Measurements from ENCODE around the gene CDKN1C.

The CDKN1C gene

GRCh38 chr11:2867142-2867541 lies 18.4 kb downstream of the CDKN1C start:
- no peak for DNase-seq

DNA sequence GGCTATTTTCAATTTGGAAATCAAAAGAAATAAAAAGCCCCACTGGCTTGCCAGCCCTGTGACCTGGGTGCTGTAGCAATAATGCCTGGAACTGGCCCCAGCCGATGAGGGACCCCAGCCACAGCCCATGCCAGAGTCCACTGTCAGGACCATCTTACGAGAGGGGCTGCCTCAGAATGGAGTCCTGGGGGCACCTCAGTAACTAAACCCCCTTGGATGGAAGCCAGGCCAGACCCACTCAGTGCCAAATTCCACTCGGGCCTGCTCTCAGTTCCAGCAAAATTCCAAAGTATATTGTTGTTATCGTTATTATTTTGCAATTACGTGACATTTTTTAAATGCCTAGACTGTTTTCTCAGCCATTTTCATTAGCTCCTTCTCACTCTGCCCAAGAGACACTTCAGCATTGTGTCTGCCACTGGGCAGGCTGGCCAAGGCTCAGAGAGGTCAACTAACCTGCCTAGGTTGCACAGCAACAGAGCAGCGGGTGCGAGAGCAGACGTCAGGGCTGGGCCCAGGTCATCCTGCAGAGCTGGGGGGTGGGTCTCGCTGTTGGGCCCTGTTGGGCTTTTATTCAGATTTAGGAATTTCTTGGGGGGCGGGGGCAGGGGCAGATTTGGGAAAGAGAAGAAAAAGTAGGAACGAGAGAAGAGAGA lies 19.5 kb downstream of the CDKN1C start:
- no peak for DNase-seq

DNA sequence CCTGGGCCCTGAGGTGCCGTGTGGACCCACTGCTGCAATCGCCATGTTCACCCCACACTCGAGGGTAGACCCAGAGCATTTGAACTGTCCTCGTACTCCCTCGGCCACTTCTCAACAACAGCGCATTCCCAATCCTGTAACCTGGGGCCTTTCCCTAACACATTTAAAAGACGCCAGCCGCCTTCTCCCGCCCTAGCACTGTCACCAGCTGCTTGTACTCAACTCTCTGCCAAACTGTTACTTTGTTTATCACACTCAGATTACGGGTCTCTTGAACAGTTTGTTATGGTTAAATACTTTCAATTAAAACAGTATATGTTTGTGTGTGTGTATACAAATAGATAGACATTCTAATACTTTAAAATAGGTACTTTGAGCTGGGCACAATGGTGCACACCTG lies 20.7 kb downstream of the CDKN1C start:
- no peak for DNase-seq

- no peak for DNase-seq
Observed at GRCh38 chr11:2863276-2863618, 22.3 kb downstream of the CDKN1C start.

GRCh38 chr11:2862395-2863275 lies 22.9 kb downstream of the CDKN1C start:
- DNase-seq: no peak

GRCh38 chr11:2860636-2861035 lies 24.9 kb downstream of the CDKN1C start:
- no peak for DNase-seq

GRCh38 chr11:2859699-2860037 lies 25.9 kb downstream of the CDKN1C start:
- no peak for DNase-seq

DNA sequence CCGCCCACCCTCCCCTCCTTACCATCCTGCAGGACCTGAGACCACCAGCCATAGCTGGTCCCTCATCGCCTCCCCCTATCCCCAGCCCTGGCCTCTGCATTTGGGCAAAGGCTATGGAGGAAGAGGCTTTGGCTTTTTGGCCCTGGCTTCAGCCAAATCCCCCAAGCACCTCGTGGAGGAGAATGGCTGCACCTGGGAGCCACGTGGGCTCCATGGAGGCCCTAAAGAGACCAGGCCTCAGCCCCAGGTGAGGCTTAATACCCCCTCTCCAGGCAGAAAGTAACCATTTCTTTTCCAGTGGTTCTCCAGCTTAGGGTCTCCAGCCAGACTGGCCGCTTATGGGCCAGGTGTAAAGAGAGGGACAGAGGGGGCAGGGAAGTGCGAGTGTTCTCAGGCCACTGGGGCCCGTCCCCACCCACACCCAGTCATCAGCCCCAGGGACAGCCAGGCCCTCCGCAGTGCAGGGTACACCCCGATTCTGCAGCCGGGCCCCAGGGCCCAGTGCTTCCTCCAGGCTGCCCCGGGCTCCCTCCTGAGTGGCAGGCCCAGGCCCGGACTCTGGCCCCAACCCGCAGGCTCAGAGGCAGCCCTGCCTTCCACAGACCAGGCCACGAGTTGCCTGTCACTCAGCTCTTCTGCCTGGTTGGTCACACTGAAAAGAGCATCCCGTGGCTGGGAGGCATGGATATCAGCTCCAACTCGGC lies 26.4 kb downstream of the CDKN1C start:
- DNase-seq: no peak

DNA sequence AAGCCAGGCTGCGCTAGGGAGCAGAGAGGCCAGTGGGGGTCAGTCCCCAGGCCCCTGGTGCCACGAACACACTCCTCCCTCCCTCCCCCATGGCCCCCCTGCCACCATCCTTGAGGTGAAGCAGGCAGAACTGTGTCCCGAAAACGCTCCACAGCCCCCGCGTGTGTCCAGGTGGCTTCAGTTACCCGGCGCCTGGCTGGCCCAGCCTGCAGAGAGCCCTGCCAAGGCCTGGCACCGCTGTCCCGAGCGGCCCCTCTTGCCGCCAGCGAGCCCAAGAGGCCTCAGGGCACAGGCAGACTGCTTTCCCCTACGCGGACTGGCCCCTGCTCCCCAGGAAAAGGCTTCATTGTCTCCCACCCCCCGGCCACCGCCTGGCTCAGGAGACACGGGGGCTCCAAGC lies 27.7 kb downstream of the CDKN1C start:
- no peak for DNase-seq

DNA sequence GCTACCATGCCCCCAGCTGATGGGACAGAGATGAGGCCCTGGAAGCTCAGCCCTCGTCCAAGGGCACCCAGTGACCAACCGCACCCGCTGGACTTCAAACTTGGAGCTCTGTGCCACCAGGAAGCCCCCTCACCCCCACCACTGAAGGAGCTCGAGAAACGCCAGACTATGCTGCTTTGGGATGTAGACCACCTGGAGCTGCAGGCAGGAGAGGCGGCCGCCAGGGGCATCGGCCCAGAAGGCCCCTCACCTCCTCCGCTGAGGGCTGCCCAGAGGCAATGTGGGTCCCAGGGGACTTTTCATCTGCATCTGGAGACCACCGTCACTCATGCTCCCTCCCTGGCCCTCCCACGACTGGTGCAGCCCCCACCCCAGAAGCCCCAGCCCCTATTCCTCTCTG lies 28.3 kb downstream of the CDKN1C start:
- no peak for DNase-seq

- no peak for DNase-seq
Observed at GRCh38 chr11:2855162-2855561, 30.4 kb downstream of the CDKN1C start.

DNA sequence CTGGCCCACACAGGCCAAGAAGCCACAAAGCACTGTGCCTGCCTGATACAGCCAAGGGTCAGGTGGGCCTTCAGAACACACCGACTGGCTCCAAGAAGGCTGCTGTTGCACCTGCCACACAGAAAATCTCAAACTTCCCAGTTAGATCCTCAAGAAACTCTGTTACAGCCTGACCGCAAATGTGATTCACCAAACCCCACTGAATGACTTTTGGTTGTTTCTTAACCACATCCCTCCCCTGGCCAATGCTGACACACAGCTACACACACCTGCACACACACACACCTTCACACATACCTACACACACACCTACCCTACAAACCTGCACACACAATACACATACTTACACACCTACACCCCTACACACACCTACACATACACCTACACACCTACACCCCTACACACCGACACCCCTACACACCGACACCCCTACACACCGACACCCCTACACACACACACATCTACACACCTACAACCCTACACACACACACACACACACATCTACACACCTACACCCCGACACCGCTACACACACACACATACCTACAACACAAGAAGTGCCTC lies 31.5 kb downstream of the CDKN1C start:
- DNase-seq: no peak

DNA sequence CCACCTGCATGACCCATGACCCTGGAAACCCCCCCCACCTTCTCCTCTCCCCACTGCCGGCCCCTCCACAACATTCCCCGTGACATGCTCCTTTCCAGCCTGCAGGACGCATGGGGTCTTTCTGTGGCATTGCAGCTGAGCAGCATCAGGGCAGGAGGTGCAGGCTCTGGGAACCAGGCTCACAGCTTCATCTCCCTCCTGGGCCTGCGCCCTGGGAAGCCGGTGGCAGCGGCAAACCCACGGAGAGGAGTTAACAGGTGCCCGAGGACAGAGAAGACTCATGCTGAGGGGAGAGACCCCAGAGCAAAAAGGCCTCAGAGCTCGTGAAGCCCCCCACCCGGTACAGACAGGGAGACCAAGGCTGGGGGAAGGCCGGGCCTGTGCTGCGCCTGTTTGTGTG lies 32.2 kb downstream of the CDKN1C start:
- DNase-seq: no peak

GRCh38 chr11:2849994-2850770 lies 35.4 kb downstream of the CDKN1C start:
- no peak for DNase-seq

GRCh38 chr11:2848497-2848896 lies 37.1 kb downstream of the CDKN1C start:
- no peak for DNase-seq

- DNase-seq: peak; percentile 61
Observed at GRCh38 chr11:2847561-2847960, 38.0 kb downstream of the CDKN1C start.

- DNase-seq: no peak
Observed at GRCh38 chr11:2846470-2846869, 39.1 kb downstream of the CDKN1C start.

DNA sequence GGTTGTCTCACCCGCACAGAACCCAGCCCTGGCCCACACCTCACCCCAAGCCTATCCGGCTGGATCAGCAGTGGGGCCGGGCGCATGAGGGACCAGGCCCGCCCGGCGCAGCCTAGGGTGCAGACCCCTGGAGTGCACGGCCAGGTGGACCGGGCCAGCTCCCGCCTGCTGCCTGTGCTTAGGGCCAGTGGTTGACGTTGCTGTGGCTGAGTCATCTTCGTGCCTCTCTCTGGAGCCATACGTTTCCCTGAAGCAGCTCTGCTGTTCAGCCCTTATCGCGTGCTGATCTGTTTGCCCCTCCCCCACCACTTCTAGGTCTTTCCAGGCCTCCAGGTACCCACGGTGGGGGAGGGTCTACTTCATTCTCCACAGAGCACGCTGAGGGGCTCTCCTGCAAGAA lies 39.5 kb downstream of the CDKN1C start:
- no peak for DNase-seq

DNA sequence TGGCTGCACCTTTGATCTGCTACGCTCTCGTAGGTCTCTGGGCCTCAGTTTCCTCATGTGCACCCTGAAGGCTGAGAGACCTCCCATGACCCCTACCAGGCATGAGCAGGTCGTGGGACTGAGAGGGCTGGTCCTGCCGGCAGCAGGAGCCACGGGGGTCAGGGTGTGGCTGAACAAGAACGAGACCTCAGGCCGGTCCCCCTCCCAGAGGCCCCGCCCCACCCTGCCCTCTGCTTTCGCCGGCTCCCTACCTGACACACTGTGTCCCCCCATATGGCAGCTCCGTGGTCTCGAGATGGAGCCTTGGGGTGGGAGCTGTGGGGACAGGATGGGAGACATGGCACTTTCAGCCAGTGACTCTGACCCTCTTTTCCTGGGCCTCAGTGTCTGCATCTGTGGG lies 40.6 kb downstream of the CDKN1C start:
- no peak for DNase-seq

GRCh38 chr11:2844116-2844842 lies 41.3 kb downstream of the CDKN1C start:
- peak; percentile 39 for DNase-seq

- no peak for DNase-seq
Observed at GRCh38 chr11:2843551-2843950, 42.0 kb downstream of the CDKN1C start.

DNA sequence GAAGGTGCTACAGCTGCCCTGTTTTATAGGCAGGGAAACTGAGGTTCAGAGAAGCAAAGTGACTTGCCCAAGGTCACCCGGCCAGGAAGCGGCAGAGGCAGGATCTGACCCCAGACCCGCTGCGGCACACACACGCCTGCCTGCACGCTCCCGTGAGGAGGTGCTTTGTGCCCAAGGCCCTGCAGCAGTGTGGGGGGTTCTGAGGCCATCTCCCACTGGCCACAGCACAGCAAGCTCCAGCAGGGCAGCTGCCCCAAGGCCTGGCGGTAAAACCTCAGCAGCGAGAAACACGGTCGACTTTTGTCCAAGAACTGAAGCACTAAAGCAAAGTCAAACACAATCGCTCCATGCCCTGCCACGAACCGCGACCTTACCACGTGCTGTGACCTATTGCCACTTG lies 42.7 kb downstream of the CDKN1C start:
- DNase-seq: no peak
